Measurements from ENCODE around the gene NBEAL1.
"Not testable (repeated sequence)": the region's sequence is repeated elsewhere in the genome, so short reads cannot be mapped to it uniquely, and the experiment has no call there.

Gene NBEAL1

DNA sequence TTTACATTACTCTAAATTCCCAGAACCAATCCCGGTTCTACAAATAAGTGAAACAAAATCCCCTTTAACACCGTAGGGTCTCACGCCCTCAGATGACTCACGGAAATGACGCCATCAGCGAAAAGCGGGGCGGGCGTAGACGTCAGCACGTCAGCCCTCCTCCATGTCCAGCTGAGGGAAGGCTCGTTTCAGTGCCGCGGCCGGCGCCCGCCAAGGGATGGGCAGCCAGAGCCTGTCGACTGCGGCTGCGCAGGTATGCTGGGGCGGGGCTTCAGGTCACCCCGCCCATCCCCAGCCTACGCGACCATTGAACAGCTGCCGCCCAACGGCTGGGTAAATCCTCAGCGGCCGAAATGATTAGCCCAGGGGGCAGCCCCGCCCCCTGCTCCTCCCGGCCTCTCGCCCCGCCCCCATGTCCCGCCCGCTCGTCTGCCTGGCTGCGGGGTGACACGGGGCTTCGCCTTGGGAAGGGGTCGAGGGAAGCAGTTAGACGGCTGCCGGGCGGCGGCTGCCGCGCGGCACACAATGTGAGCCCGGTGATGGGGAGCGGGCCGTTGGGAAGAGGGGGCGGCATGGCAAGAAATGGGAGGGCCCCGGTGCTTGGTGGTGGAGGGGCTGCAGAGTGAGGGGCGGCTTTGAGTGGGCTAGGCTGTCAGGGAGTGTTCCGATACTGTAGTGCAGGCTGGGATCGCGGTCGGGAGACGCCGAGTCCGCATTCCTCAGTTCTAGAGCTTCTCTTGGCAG, at the start of gene NBEAL1:
Gene NBEAL1 (plus strand): TSS at position 420 of the 744 bp plus-strand sequence. CDS start 1,510 bp downstream, outside the sequence.
- peak; percentile 99 for DNase-seq

DNA sequence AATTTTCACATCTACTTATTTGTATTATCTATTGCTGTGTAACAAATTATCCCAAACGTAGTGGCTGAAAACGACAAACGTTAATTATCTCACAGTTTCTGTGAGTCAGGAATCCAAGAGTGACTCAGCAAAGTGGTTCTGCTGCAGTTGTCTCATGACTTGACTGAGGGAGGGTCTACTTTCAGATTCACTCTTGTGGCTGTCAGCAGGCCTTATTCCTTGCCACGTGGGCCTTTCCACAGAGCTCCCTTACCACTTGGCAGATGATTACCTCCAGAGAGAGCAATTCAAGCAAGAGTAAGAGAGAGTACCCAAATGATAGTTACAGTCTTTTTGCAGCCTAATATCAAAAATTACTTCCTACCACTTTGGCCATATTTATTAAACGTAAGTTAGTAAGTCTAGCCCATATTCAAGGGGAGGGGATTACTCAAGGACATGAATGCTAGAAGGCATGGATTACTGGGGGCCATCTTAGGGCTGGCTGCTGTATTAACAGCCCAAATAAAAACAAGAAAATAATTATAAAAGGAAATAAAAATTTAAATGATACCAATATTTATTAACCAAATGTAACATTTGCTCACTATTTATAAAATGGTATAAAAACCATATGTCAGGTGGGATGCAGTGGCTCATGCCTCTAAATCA, 48.7 kb upstream of the NBEAL1 start:
- peak; percentile 48 for DNase-seq

DNA sequence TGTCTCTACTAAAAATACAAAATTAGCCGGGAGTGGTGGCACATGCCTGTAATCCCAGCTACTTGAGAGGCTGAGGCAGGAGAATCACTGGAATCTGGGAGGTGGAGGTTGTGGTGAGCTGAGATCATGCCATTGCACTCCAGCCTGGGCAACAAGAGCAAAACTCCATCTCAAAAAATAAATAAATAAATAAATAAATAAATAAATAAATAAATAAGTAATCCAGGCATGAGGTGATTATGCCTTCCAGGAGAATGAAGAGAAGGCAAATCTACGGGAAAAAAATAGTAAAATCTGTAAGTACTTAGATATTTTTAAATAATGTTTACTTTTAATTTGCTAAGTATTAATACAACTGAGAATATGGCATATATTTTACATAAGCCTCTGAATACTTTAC, 45.3 kb upstream of the NBEAL1 start:
- not testable (repeated sequence) for DNase-seq

DNA sequence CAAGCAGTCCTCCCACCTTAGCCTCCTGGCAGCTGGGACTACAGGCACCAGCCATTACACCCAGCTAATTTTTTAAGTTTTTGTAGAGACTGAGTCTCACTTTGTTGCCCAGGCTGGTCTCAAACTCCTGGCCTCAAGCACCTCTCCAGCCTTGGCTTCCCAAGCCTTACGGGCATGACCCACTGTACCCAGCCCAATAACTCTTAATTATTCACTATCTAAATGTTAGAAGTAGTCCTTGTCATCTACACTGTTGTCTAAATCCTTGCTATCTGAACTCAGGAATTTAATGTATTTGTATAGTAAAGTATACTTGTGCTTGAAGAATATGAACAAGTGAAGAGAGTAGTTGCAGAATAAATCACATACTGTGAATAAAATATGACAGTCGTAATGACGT, 37.9 kb upstream of the NBEAL1 start:
- DNase-seq: no peak

DNA sequence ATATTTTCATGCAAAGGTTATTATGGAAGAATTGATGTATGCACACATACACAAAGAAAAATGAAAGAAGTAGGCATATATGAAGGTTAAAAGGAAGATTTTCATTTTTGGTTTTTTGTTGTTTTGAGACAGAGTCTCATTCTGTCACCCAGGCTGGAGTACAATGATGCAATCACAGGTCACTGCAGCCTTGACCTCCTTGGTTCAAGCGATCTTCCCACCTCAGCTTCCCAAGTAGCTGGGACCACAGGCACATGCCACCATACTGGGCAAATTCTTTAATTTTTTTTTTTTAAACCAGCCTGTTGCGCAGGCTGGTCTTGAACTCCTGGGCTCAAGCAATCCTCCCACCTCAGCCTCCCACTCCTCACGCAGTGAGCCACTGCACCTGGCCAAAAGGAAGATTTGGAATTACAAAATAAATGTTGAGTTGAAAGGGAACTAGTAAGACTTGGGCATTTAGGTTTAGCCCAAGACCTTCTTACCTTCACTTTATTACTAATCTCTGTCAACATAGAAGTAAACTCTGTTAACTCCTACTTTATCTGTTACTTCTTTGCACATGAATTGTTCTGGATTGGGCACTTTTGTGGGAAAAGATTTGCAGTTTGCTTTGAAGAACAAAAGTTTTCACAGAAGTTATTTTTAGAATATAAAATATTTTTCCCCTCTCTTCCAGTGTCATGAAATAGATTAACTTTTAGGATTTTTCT, 31.7 kb upstream of the NBEAL1 start:
- no peak for DNase-seq

DNA sequence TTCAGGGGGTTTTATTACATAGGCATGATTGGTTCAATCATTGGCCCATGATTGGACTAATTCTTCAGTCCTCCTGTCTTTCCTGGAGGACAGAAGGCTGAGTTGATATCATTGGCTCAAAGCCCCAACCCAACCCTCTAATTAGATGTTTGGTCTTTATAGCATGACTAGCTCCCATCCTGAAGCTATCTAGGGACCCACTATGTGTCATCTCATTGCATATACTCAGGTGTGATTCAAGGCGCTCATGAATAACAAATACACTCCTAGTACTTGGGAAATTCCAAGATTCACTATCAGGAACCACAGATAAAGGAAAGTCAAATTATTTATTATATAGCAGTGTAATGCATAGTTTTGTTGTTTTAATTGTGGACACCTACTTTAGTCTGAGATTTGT, 24.9 kb upstream of the NBEAL1 start:
- no peak for DNase-seq

DNA sequence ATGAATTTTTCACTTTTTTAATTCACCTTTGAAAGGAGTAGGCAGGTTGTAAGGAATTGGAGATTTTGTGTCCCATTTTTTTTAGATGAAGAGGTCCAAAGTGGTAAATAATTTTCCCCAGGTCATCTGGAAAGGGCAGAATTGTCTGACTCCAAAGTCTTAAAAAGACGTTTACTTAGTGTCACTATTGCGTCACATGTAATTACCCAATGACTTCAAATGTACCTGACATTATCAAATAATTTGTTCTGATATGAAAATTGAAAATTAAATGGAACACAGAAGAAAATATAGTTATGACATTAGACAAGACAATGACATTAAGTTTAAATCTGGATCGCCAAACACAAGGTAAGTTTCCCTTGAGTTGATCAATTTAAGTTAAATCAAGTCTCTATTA, 24.2 kb upstream of the NBEAL1 start:
- DNase-seq: no peak

DNA sequence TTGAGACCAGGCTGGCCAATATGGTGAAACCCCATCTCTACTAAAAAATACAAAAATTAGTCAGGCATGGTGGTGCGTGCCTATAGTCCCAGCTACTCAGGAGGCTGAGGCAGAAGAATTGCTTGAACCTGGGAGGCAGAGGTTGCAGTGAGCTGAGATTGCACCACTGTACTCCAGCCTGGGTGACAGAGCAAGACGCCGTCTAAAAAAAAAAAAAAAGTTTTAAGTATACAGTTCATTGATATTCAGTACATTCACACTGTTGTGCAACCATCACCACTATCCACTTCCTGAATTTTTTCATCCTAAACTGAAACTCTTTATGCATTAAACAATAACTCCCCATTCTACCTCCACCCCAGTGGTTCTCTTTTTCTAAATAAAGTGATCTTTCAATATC, 17.6 kb upstream of the NBEAL1 start:
- DNase-seq: not testable (repeated sequence)

DNA sequence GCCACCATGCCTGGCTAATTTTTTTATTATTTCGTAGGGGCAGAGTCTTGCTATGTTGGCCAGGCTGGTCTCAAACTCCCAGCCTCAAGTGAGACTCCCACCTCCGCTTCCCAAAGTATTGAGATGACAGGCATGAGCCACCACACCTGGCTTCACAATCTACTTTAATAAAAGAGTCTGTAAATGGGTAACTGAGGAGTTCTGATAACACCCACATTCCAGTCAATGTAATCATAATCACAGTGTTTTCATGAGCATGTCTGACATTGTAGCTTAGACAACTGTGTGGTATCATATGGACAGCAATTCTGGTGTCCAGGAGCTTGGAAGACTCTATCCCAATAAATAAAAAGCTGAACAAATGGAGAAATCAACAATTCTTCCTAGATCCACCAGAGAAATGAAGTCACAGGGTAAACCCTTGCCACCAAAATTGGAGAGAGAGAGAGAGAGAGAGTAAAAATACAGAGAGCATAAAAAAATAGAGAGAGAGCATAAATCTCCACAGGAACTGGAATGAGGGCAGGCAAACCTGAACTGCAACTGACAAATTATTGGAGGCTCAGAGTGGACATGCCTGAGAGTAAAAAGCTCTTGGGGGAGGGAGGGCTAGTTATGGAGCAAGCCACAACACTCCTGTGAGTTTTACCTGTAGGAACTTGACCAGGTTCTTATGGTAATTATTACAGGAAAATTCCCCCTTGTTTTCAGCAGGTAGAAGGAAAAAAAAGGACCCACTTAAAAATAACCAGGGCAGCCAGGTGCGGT, 12.4 kb upstream of the NBEAL1 start:
- DNase-seq: no peak

DNA sequence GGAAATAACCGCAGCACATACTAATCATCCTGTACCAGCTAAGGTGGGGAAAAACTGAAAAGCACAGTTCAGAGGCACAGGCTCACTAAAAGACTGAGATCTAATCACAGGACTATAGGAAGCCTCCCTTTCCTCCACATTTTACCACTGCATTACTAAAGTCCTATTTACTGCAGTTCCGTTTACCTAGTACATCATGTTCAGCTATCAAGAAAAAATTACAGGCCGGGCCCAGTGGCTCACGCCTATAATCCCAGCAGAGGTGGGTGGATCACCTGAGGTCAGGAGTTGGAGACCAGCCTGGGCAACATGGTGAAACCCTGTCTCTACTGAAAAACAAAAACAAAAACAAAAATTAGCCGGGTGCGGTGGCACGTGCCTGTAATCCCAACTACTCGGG, 11.0 kb upstream of the NBEAL1 start:
- DNase-seq: no peak

DNA sequence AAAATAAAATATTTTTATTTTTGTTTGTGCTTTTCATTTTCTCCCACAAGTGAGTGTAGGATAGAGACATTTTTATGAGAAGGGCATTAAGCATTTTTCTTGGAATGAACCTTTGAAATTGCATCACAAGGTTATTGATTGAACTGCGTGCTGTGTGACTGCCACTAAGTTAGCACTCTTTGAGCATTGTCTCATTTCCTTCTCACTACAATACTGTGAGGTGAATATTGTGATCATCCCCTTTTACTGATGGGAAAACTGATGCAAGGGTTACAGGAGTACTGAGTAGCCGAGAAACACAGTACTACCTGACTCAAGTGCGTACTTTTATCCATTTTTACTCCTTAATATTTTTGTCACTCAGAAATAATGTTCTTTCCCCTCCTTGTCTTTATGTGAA, 2.0 kb downstream of the NBEAL1 start:
- no peak for DNase-seq

DNA sequence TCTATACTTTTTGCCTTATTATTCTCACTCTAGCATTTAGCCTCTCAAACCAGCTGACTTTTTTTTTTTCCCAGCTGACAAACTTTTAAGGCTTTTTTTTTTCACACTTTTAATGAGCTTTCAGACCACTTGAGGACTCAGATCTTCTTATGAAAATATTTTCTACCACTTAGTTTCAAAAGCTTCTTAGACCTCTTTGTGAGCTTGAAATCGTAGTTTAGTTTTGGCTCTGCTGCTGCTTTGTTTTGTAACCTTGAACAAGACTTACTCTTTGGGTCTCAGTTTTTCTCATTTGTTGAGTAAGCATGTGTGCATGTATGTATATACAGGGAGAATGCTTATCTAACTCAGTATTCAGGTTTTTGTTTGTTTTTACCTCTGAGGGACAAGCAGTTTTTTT, 3.5 kb downstream of the NBEAL1 start:
- DNase-seq: no peak

DNA sequence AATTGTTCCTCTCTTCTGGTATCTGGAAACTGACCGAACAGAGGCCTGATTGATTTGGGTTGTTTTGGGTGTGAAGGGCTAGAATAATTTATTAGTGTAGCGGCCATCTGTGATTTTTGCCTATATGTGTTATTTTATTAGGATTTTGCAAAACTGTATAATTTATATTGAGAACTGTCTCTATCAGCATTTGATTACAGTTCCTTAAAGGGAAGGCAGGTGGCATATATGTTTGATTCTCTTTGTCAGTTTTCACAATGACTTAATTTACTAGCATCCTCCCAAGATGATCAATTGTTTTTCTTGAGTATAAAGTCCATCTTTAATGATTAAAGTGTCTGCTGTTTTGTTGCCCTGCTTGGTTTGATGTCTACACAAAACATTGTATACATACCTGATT, 4.5 kb downstream of the NBEAL1 start:
- DNase-seq: no peak

DNA sequence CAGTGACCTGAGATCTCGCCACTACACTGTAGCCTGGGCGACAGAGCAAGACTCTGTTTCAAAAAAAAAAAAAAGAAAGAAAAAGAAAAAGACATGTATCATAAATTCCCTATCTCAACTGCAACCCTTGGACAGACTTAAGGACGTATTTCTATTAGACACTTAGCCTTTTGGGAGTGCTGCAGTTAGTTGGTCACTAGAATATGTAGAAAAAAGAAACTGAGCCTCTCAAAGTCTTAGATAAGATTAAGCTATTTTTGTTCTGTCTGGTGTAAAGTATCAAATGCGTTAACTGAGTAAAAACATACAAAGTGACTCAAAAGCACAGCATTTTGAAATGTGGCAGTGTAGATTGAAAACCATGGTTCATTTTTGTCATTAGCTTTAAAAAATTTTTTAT, 7.3 kb downstream of the NBEAL1 start:
- no peak for DNase-seq

DNA sequence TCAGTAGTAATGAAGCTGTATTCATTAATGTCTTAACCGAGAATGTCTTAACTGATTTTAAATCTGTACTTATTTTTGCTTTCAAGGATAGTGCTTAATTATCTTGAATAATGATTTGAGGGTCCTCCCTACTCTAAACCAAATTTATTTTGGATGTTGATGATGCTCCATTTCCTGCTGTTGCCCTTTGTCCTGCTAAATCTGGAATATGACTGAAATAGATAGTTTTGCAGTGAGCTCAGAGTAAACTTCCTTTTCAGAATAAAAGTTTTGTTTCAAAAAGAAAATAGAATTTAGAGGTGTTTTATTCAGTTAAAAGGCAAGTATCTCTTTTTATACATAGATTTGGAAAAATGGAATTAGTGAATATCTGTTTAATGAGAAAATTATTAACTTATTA, 8.1 kb downstream of the NBEAL1 start:
- peak; percentile 33 for DNase-seq

DNA sequence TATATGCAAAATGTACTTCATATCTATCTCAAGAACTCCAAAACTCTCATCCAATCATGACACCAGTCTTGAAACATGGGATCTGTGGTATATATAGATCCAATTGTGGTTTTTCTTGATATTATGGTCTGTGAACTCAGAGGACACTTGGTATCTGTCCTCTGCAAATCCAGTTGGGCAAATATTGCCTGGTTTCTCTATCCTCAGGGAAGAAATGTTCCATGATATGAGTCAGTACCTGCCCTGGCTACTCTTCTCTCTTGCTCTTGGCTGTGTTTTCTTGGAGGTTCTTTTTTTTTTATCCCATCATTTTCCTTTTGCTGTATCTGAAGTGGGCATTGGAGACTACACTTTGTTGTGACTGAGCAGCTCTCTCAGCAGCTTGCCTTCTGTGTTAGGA, 10.9 kb downstream of the NBEAL1 start:
- DNase-seq: no peak

DNA sequence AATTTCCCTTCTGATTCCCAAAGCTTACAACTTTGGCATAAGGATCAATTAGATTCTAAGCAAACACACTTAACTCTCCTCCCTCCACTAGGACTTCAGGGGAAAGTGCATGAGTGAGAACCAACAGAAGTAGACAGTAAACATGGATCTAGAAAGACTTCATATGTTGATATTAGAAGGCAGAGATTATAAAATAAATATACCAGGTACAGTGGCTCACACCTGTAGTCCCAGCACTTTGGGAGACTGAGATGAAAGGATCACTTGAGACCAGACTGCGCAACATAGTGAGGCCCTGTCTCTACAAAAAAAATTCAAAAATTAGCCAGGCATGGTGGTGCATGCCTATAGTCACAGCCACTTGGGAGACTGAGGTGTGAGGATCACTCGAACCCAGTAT, 15.9 kb downstream of the NBEAL1 start:
- no peak for DNase-seq

DNA sequence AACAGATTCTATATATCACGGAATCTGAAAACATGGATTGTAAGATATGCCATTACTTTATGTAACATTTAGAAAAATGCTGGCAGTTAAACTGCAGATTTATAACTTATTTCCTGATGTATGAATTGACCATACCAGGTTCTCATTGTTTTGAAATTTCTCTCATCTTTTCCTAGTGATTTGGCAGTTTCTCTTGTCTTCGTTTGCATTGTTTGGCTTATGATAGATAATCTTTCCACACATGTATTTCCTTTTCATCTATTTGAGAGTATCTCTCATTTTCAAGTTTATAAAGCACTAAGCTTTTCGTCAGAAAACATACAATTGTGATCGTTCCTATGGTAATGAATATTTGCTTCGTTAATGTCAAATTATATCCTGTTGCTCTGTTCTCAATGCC, 16.3 kb downstream of the NBEAL1 start:
- no peak for DNase-seq

DNA sequence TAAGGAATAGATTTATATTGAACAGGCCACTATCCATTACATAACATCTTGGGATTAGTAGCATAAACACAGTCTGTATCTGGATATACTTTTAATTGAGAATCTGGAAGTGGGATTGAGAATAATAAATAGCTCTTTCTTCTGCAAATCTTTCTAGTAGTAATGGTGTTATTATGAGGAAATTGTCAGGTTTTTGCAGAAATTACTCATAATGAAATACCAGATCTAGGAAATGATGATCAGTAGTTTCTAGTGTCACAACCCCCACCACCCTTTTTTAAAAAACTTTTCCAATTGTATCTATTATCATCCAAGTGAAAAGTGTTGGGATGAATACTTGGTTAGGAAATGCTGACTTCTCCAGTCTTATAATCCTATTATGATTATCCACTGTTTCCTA, 18.7 kb downstream of the NBEAL1 start:
- no peak for DNase-seq

DNA sequence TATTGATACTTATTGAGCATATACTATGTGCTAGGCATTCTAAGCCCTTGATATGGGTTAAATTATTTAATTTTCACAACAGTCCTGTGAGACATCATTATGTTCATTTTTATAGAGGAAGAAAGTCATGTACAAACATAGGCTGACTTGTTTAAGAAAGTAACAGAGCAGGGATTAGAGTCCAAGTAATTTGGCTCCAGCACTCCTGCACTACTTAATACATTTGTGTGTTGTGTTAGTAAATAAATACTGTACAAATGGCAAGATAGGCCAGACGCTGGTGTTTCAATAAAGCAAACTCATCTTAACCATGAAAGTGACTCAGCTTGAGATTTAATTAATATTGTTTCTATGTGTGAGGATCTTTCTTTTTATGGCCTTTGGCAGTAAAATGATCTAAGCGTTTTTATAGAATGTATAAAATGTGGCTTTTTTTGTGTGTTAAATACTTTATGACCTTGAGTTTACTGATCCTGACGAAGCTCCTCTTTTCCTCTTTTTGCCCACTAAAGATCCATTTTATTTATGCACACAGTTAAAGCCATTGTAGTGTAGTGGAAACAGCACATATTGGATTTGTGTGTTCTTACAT, 21.3 kb downstream of the NBEAL1 start:
- DNase-seq: peak; percentile 3

DNA sequence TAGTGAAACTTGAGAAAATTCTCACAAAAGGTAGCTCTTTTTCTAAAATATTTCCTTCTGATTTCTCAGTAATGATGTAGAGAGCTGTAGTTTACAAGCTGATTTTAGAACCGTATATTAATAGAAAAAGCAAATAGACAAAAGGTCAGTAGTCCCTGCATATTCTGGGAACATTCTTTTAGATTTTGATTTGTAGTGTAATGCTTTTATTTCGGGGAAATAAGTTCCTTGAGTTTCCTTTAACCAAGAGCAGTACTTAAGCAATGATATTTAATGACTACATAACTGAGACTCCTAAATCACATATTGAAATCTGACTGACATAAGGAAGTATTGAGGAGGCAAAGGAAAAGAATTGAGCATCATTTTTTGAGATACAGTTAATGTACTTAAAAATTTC, 22.4 kb downstream of the NBEAL1 start:
- no peak for DNase-seq

DNA sequence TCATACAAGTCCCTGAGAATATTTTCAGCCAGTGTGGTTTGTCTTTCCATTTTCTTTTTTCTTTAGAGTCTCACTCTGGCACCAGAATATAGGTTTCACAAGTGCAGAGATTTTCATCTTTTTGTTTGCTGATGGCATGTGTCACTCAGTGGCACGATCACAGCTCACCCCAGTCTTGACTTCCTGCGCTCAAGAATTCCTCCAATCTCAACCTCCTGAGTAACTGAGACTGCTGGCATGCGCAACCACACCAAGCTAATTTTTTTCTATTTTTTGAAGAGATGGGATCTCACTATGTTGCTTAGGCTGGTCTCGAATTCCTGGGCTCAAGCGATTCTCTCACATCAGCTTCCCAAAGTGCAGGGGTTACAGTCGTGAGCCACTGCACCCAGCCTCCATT, 23.9 kb downstream of the NBEAL1 start:
- DNase-seq: no peak

DNA sequence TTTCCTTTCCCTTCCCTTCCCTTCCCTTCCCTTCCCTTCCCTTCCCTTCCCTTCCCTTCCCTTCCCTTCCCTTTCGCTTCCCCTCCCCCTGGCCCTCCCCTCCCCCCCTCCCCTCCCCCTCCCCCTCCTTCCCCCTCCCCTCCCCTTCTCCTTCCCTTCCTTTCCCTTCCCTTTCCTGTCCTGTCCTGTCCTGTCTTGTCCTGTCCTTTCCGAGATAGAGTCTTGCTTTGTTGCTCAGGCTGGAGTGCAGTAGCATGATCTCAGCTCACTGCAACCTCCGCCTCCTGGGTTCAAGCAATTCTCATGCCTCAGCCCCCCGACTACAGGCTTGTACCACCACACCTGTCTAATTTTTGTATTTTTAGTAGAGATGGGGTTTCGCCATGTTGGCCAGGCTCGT, 24.5 kb downstream of the NBEAL1 start:
- DNase-seq: not testable (repeated sequence)

Measured in fibroblast of skin of right quadriceps (primary cell).